ENCODE data around the gene TPM2. TPM values are rescaled to one million over a fixed set of nuclear protein-coding genes. Genes with fewer than 3 reads are reported as not detected.

The TPM2 gene
- total RNA-seq, 4 donors from 2014 or later: 493 to 2,531 (median 633) TPM

GRCh38 chr9:35657546-35658136 lies 32.1 kb downstream of the TPM2 start, which contains the start of gene RMRP:
TSS of gene RMRP (minus strand) at chr9:35658019.
- in situ Hi-C loops (cut with MboI; ENCODE audit: low pct_ligation_motif_present in 1 of 4, low pct_unique_long_range_greater_than_20kb in 1 of 4, low sequenced_read_pairs in 3 of 4): loop anchor here in 1 of 4 donors (10.0 kb wide), 1 partner anchor 87 kb away; the partner anchor contains the start of genes GBA2 and RGP1
- intact Hi-C loops (cut with DNase I; ENCODE audit: low total_unique reads): loop anchor here (5.0 kb wide), 1 partner anchor 70 kb away; no protein-coding TSS in a partner anchor
- 0 to 2% methylated on average over 3 to 42 of the region's 42 CpGs for WGBS, 2 donors (ENCODE audit: low coverage in 1 of 2)

GRCh38 chr9:35656831-35657545 lies 32.7 kb downstream of the TPM2 start:
- Histone ChIP-seq H3K27ac (peak overlapping the region; percentile 95 to 99 (median 98)), H3K4me1 (peaks cover 12 to 56% (median 44%) of the 10 kb centered on the region in 4 donors), H3K4me3 (peak overlapping the region in 3 of 4 donors; percentile 12 to 91 (median 78)), H3K36me3 (no peaks in the 10 kb centered on the region), H3K9me3 (no peaks in the 10 kb centered on the region), H3K27me3 (no peaks in the 10 kb centered on the region)
- TF ChIP-seq CTCF (IDR thresholded peaks at IDR 0.05) (no peak), POLR2A (IDR thresholded peaks at IDR 0.05) (no peak), POLR2AphosphoS5 (IDR thresholded peaks at IDR 0.05) (no peak), EP300 (IDR thresholded peaks at IDR 0.05; ENCODE audit: low read depth) (no peak)
- WGBS, 2 donors (ENCODE audit: low coverage in 1 of 2): 38 to 58% methylated on average over 14 to 25 of the region's 25 CpGs
- intact Hi-C loops (cut with DNase I; ENCODE audit: low total_unique reads): loop anchor here (5.0 kb wide), 1 partner anchor 70 kb away; no protein-coding TSS in a partner anchor
- no peak for DNase-seq
- in situ Hi-C loops (cut with MboI; ENCODE audit: low pct_ligation_motif_present in 1 of 4, low pct_unique_long_range_greater_than_20kb in 1 of 4, low sequenced_read_pairs in 3 of 4): loop anchor here in 1 of 4 donors (10.0 kb wide), 1 partner anchor 88 kb away; the partner anchor contains the start of genes GBA2 and RGP1

More at GRCh38 chr9:35657546-35658136, 32.1 kb downstream of the TPM2 start, which contains the start of gene RMRP:
- DNase-seq: peak; percentile 97
- peak within 1 kb of the TSS; percentile 95 to 99 (median 98) for H3K27ac ChIP-seq
- TF ChIP-seq POLR2A (IDR thresholded peaks at IDR 0.05) (peak; percentile 81), CTCF (IDR thresholded peaks at IDR 0.05) (peak; percentile 36 to 88 (median 55)), POLR2AphosphoS5 (IDR thresholded peaks at IDR 0.05) (peak; percentile 89 to 95 (median 94)), EP300 (IDR thresholded peaks at IDR 0.05; ENCODE audit: low read depth) (peak; percentile 87)
- H3K27me3 ChIP-seq: no peaks in the 10 kb centered on the region
- H3K4me1 ChIP-seq: peaks cover 12 to 57% (median 44%) of the 10 kb centered on the region in 4 donors
- no peaks in the 10 kb centered on the region for H3K9me3 ChIP-seq
- no peaks in the 10 kb centered on the region for H3K36me3 ChIP-seq
- H3K4me3 ChIP-seq: peak within 1 kb of the TSS; percentile 78 to 94 (median 85)

- Histone ChIP-seq H3K4me3 (no peak overlapping the region), H3K9me3 (no peaks in the 10 kb centered on the region), H3K27ac (peak overlapping the region; percentile 95 to 99 (median 98)), H3K36me3 (no peaks in the 10 kb centered on the region), H3K27me3 (no peaks in the 10 kb centered on the region), H3K4me1 (peaks cover 9 to 56% (median 42%) of the 10 kb centered on the region in 4 donors)
- in situ Hi-C loops (cut with MboI; ENCODE audit: low pct_ligation_motif_present in 1 of 4, low pct_unique_long_range_greater_than_20kb in 1 of 4, low sequenced_read_pairs in 3 of 4) (loop anchor here in 1 of 4 donors (10.0 kb wide), 1 partner anchor 88 kb away; the partner anchor contains the start of genes GBA2 and RGP1), intact Hi-C loops (cut with DNase I; ENCODE audit: low total_unique reads) (loop anchor here (5.0 kb wide), 1 partner anchor 71 kb away; no protein-coding TSS in a partner anchor)
- TF ChIP-seq POLR2AphosphoS5 (IDR thresholded peaks at IDR 0.05) (no peak), CTCF (IDR thresholded peaks at IDR 0.05) (no peak), EP300 (IDR thresholded peaks at IDR 0.05; ENCODE audit: low read depth) (no peak), POLR2A (IDR thresholded peaks at IDR 0.05) (no peak)
- DNase-seq: no peak
- 78 to 81% methylated on average over 5 to 17 of the region's 17 CpGs for WGBS, 2 donors (ENCODE audit: low coverage in 1 of 2)
Observed at GRCh38 chr9:35656348-35656747, 33.4 kb downstream of the TPM2 start.

- in situ Hi-C loops (cut with MboI; ENCODE audit: low pct_ligation_motif_present in 1 of 4, low pct_unique_long_range_greater_than_20kb in 1 of 4, low sequenced_read_pairs in 3 of 4) (loop anchor here in 1 of 4 donors (10.0 kb wide), 1 partner anchor 91 kb away; the partner anchor contains the start of genes GBA2 and RGP1), intact Hi-C loops (cut with DNase I; ENCODE audit: low total_unique reads) (no loop called here)
- Histone ChIP-seq H3K27me3 (no peaks in the 10 kb centered on the region), H3K27ac (peak overlapping the region in 3 of 4 donors; percentile 82 to 86 (median 84)), H3K4me1 (peaks cover 0 to 41% (median 27%) of the 10 kb centered on the region in 4 donors), H3K9me3 (no peaks in the 10 kb centered on the region), H3K36me3 (no peaks in the 10 kb centered on the region), H3K4me3 (no peak overlapping the region)
- TF ChIP-seq POLR2A (IDR thresholded peaks at IDR 0.05) (no peak), EP300 (IDR thresholded peaks at IDR 0.05; ENCODE audit: low read depth) (no peak), POLR2AphosphoS5 (IDR thresholded peaks at IDR 0.05) (no peak), CTCF (IDR thresholded peaks at IDR 0.05) (no peak)
- 93 to 100% methylated on average over 1 to 2 of the region's 2 CpGs for WGBS, 2 donors (ENCODE audit: low coverage in 1 of 2)
- no peak for DNase-seq
Observed at GRCh38 chr9:35653611-35654010, 36.1 kb downstream of the TPM2 start.
